RWPE2 (cell line): Measurements from ENCODE around the gene SEC61A2.
A peak's percentile ranks its signal among the peaks of the same experiment; 100 is the strongest.
"Not testable (repeated sequence)": the region's sequence is repeated elsewhere in the genome, so short reads cannot be mapped to it uniquely, and the experiment has no call there.

ENCODE experiments used
- ATAC-seq: fragments of 200-7000 bp; cut with Tn5 transposase; 3 replicates; pipeline ENCODE4 v1.9.1; 2021; ENCODE audit warnings: low read depth
- DNase-seq: peaks from one replicate; pipeline ENCODE4 v3.0.0-alpha.2; 2020; ENCODE audit warnings: low spot score
- H3K27ac ChIP-seq: fragments of 450-650 bp; 2 replicates; pipeline ENCODE4 v1.5.1; 2017; ENCODE audit warnings: mild to moderate bottlenecking; ENCODE audit not compliant: poor library complexity, severe bottlenecking
- H3K27me3 ChIP-seq: fragments of 250-450 bp; sonication (Bioruptor Pico); 2 replicates; pipeline ENCODE4 v1.5.1; 2021; ENCODE audit warnings: mild to moderate bottlenecking, moderate library complexity; ENCODE audit not compliant: insufficient read depth, poor library complexity, severe bottlenecking
- H3K36me3 ChIP-seq: fragments of 250-450 bp; sonication (Bioruptor Pico); 2 replicates; pipeline ENCODE4 v1.5.1; 2020; ENCODE audit warnings: low read depth, mild to moderate bottlenecking, moderate library complexity
- H3K4me1 ChIP-seq: fragments of 250-450 bp; sonication (Bioruptor Pico); 2 replicates; pipeline ENCODE4 v1.5.1; 2021; ENCODE audit warnings: mild to moderate bottlenecking, moderate library complexity; ENCODE audit not compliant: insufficient read depth, poor library complexity, severe bottlenecking
- H3K4me3 ChIP-seq: fragments of 250-450 bp; sonication (Bioruptor Pico); 2 replicates; pipeline ENCODE4 v1.5.1; 2021; ENCODE audit warnings: mild to moderate bottlenecking, moderate library complexity; ENCODE audit not compliant: severe bottlenecking
- H3K9me3 ChIP-seq: fragments of 250-450 bp; sonication (Bioruptor Pico); 2 replicates; pipeline ENCODE4 v1.5.1; 2021; ENCODE audit warnings: mild to moderate bottlenecking, moderate library complexity; ENCODE audit not compliant: severe bottlenecking
- CTCF ChIP-seq: fragments of 450-650 bp; IDR thresholded peaks from one replicate; pipeline ENCODE4 v1.5.1; 2017; ENCODE audit warnings: mild to moderate bottlenecking, moderate library complexity; ENCODE audit not compliant: poor library complexity, severe bottlenecking

The SEC61A2 gene

GRCh38 chr10:12091421-12091820 lies 38.1 kb upstream of the SEC61A2 start:
- Histone ChIP-seq H3K9me3 (no peaks in the 10 kb centered on the region), H3K27me3 (no peaks in the 10 kb centered on the region), H3K36me3 (peaks cover 70% of the 10 kb centered on the region), H3K27ac (no peak overlapping the region), H3K4me3 (no peak overlapping the region), H3K4me1 (no peaks in the 10 kb centered on the region)
- no peak for ATAC-seq
- no peak for DNase-seq
- TF ChIP-seq CTCF = no peak

GRCh38 chr10:12097361-12097760 lies 32.1 kb upstream of the SEC61A2 start:
- H3K4me3 ChIP-seq, H3K9me3 ChIP-seq, H3K4me1 ChIP-seq, H3K27me3 ChIP-seq, H3K27ac ChIP-seq, DNase-seq, ATAC-seq: not testable (repeated sequence)
- peaks cover 72% of the 10 kb centered on the region for H3K36me3 ChIP-seq

- peaks cover 6% of the 10 kb centered on the region for H3K4me1 ChIP-seq
- no peak overlapping the region for H3K27ac ChIP-seq
- TF ChIP-seq CTCF = no peak
- ATAC-seq (peak; percentile 92), DNase-seq (peak; percentile 67)
- H3K9me3 ChIP-seq = no peaks in the 10 kb centered on the region
- peaks cover 76% of the 10 kb centered on the region for H3K36me3 ChIP-seq
- H3K27me3 ChIP-seq = no peaks in the 10 kb centered on the region
- H3K4me3 ChIP-seq = no peak overlapping the region
Observed at GRCh38 chr10:12097791-12098190, 31.7 kb upstream of the SEC61A2 start.

- DNase-seq = no peak
- H3K27ac ChIP-seq = no peak overlapping the region
- H3K27me3 ChIP-seq = no peaks in the 10 kb centered on the region
- peaks cover 78% of the 10 kb centered on the region for H3K36me3 ChIP-seq
- peaks cover 6% of the 10 kb centered on the region for H3K4me1 ChIP-seq
- H3K9me3 ChIP-seq = no peaks in the 10 kb centered on the region
- H3K4me3 ChIP-seq = no peak overlapping the region
- no peak for ATAC-seq
- no peak for TF ChIP-seq CTCF
Observed at GRCh38 chr10:12098966-12099365, 30.5 kb upstream of the SEC61A2 start.

GRCh38 chr10:12103802-12104201 lies 25.7 kb upstream of the SEC61A2 start:
- ATAC-seq (no peak), DNase-seq (no peak)
- no peak for TF ChIP-seq CTCF
- H3K27ac ChIP-seq = no peak overlapping the region
- H3K9me3 ChIP-seq = no peaks in the 10 kb centered on the region
- no peak overlapping the region for H3K4me3 ChIP-seq
- no peaks in the 10 kb centered on the region for H3K4me1 ChIP-seq
- H3K36me3 ChIP-seq = peaks cover 84% of the 10 kb centered on the region
- no peaks in the 10 kb centered on the region for H3K27me3 ChIP-seq
